ENCODE data around the gene HEATR5A. TPM values are rescaled to one million over a fixed set of nuclear protein-coding genes. Genes with fewer than 3 reads are reported as not detected.

The HEATR5A gene
- total and polyA plus RNA-seq, 2 of the 13 experiments (the other 11 are each of a cell fraction or from before 2014, with no cell fraction given), result 36.4 to 105 TPM

GRCh38 chr14:31300296-31300695, 120.1 kb downstream of the HEATR5A start (continued):
- 0 out of 2 replicates have a peak, but pooled peaks have one; percentile 31 for TF ChIP-seq SMYD3 (CRISPR knock-in tag; IDR thresholded peaks at IDR 0.05)
- no peak for TF ChIP-seq ZNF780A (CRISPR knock-in tag; IDR thresholded peaks at IDR 0.05)
- TF ChIP-seq GATA4 (IDR thresholded peaks at IDR 0.05; ENCODE audit: borderline replicate concordance, low read depth), result no peak
- TF ChIP-seq TBL1XR1 (IDR thresholded peaks at IDR 0.05; ENCODE audit: borderline replicate concordance, low read length, partially characterized antibody), result no peak
- TF ChIP-seq ZNF124 (CRISPR knock-in tag; IDR thresholded peaks at IDR 0.05), result no peak
- TF ChIP-seq ATF2 (CRISPR knock-in tag; IDR thresholded peaks at IDR 0.05), result no peak
- TF ChIP-seq MTF2 (CRISPR knock-in tag; IDR thresholded peaks at IDR 0.05; ENCODE audit: borderline replicate concordance), result no peak
- no peak for TF ChIP-seq KMT2B (CRISPR knock-in tag; IDR thresholded peaks at IDR 0.05)
- TF ChIP-seq NR2C2 (CRISPR knock-in tag; IDR thresholded peaks at IDR 0.05; ENCODE audit: borderline replicate concordance), result no peak
- no peak for TF ChIP-seq PBX3 (CRISPR knock-in tag; IDR thresholded peaks at IDR 0.05; ENCODE audit: borderline replicate concordance)
- TF ChIP-seq BRD4 (CRISPR knock-in tag; IDR thresholded peaks at IDR 0.05), result no peak
- TF ChIP-seq AKNA (CRISPR knock-in tag; IDR thresholded peaks at IDR 0.05; ENCODE audit: borderline replicate concordance), result no peak
- TF ChIP-seq PHF8 (CRISPR knock-in tag; IDR thresholded peaks at IDR 0.05), result no peak; the same call in 1 of the 2 replicates
- no peak for TF ChIP-seq MAFG (CRISPR knock-in tag; IDR thresholded peaks at IDR 0.05)
- TF ChIP-seq CREBL2 (CRISPR knock-in tag; IDR thresholded peaks at IDR 0.05; ENCODE audit: borderline replicate concordance), result no peak
- 0 out of 2 replicates have a peak, but pooled peaks have one; percentile 38 for TF ChIP-seq PPARG (CRISPR knock-in tag; conservative IDR thresholded peaks at IDR 0.05)
- 0 out of 2 replicates have a peak, but pooled peaks have one; percentile 39 for TF ChIP-seq NFIB (CRISPR knock-in tag; IDR thresholded peaks at IDR 0.05; ENCODE audit: borderline replicate concordance)
- no peak for TF ChIP-seq ZNF572 (CRISPR knock-in tag; IDR thresholded peaks at IDR 0.05)
- 0 out of 2 replicates have a peak, but pooled peaks have one; percentile 22 for TF ChIP-seq ZNF678 (CRISPR knock-in tag; IDR thresholded peaks at IDR 0.05)
- no peak for TF ChIP-seq ZNF251 (CRISPR knock-in tag; IDR thresholded peaks at IDR 0.05)
